GM10847 (cell line): ENCODE measurements around the gene AGPAT1.

Experiments
- POLR2A ChIP-seq: IDR thresholded peaks from 2 replicates; pipeline ENCODE4 v1.6.1; 2011; ENCODE audit not compliant: insufficient read length; ENCODE audit errors: extremely low read depth

The AGPAT1 gene

GRCh38 chr6:32178547-32179440 is 2.9 kb upstream of the AGPAT1 start:
- TF ChIP-seq POLR2A = no peak

GRCh38 chr6:32177788-32178546 is 2.1 kb upstream of the AGPAT1 start, which contains the start of gene RNF5:
Gene RNF5, plus strand, starts transcription at chr6:32178405. Its CDS starts 107 bp downstream, at chr6:32178512.
- TF ChIP-seq POLR2A = peak; percentile 1

DNA sequence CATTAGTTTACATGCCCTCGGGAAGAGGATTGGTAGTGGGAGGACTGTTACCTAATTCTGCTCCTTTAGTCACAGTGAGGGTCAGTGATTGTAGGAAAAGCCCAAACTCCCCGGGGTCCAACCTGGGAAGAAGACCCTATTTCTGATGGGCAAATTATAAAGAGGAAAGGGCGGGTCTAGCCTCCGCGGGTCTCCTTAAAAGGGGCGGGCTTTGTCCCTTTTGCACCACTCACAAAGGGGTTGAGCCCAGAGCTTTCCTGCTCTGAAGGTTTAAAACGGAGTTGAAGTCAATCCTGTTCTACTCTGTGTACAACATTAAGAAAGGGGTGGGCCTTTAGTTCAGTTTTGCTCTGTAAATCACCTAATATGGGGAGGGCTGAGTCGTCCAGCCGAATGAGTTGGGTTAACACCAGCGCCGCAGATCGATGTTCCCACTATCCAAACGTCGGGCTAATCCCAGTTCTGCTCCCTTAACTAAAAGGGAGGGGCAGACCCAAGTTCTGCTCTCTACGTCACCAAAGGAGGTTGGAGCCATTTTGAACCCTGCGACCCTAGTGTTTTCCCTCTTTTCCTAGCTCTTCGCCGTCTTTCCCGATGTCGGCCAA is 1.4 kb upstream of the AGPAT1 start:
- TF ChIP-seq POLR2A = peak; percentile 1

DNA sequence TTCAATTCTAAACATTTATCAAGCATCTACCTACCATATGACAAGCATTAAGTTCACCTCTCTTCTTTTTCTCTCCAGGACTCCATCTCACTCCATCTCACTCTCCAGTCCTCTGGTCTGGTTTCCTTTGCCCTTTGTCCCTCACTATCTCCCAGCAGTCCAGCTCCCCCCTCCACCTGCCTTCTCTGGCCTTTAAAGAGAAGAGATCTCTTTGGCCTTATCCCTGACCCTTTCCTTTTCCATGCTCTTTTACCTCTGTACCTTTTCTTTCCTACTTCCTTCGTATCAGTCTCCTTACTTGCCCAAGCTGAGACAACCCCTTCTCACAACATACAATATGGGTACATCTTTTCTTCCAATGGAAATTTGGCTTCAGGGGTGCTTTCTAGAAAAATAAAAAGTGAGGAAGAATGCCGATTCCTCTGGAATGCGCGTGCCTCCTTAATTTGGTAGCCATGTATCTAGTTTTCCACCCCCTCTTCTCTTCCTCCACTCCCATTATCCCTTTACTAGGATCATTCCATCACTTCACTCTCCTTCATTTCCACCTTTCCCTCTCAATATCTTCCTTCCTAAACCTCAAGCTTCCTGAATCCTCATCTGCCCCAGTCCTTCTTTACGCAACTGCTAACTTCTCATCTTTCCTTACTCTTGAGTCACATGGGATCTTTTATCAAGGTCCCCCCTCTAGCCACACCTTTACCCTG is 745 bp upstream of the AGPAT1 start:
- no peak for TF ChIP-seq POLR2A

DNA sequence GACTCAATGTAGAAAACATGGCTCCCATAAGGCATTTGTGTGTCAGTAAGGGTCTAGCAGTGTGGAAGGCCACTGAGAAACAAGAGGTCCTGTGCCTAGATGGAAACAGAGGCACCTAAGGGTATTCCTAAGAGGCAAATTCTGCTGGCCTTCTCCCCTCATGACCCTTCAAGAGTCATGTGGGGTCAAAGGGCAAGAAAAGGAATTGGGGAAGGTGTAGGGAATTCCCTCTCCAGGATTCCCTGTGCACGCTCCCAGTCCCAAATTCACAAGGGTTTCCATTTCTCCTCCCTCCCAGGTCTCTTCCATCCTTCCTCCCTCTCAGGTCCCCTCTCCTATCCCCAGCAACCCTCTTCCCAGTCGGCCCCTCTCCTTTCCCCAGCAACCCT is 568 bp downstream of the AGPAT1 start:
- TF ChIP-seq POLR2A = no peak

DNA sequence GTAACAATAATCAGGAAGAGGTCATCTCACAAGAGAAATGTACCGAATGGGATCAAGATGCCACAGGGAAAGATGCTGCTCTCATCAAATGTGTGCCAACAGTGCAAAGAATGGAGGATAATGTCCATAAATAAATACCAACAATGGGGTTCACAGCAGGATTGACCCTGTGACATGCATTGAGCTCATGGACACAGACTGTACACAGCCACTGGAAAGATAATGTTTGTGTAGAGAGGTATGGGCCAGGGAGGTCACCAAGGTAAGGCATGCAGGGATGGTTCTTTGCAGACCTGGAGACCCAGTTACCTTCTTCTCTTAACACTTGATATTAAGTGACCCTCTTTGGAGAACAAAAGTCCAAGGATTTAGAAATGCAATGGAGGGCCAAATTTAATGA is 1.5 kb downstream of the AGPAT1 start:
- TF ChIP-seq POLR2A = no peak

DNA sequence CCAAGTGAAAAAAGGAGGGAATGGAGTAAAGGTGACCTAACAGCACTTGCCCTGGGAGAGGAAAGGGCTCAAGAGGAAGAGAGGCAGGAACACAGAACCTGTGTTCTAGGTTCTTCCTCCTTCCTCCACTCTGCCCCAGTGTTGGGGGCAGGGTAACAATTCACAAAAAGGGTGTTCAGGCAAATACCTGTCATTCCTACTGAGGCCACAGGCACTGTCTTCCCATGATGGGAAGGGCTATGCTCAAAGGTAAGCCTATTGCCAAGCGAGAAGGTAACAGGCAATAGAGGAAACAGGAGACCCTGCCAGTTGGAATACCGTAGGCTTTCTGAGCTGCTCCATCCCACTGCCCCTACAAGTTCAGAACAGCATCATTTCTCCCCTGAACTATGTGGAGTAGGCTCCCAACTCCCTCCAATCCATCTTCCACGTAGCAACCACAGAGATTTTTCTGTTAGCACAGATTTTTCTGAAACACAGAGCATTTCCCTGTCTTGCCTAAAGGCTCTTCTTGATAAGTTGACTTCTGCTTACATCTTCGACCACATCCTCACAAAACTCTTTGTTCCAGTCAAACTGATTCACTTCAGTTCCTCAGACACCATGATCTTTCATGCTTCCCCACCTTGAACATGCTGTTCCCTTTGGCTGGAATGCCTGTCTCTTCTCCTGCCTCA is 2.7 kb downstream of the AGPAT1 start:
- TF ChIP-seq POLR2A = no peak

- TF ChIP-seq POLR2A = no peak
Measured at GRCh38 chr6:32171234-32171633, 4.7 kb downstream of the AGPAT1 start.

DNA sequence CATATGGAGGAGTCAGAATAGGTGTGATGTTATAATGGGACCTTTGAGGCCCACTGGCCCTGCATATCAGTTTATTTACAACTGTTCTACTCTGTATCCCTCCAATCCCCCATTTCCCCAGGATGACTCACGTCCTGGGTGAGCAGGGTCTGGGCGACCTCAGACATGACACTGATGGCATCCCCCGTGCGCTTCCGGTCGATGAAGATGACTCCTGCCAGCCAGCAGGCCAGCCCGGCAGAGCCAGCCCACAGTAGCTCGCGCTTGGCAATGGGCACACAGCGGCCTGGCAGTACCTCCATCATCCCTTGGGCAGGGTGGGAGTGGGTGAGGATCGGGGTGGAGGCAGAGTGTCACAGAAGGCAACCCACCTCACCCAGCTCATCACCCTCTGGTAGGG is 5.6 kb downstream of the AGPAT1 start:
- no peak for TF ChIP-seq POLR2A

DNA sequence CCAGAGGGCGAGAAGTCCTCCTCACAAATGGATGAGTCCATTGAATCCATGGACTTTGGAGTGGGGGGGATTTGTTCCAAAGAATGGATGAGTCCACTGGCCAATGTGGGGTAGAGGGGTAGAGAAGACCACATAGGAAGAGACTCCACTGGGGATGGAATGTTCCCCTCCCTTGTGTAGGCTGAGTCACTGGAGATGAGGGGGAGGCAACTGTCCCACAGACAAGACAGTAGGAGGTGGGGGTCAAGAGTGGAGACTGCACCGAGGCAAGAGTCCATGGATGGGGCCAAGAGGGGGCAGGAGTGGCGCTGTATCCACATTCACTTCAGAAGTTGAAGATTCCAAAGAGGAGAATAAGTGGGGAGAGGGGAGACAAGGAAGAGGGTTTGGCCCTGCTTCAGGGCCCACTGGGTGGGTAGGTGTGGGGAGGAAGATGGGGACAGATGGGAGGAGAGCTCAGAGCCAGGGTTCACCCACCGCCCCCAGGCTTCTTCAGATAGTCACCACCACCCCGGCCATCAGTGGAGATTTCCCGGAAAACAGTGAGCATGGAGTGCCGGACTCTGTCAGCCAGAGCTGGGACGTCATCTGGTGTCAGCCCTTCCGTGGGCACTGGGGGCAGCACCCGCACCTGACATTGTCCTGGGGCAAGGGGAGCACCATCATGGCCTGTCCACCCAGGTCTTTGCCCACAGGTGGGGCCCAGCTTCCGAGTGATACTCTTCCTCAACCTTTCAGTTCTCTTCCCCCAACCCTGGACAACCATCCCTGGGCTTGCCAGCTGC is 6.9 kb downstream of the AGPAT1 start:
- TF ChIP-seq POLR2A = no peak

DNA sequence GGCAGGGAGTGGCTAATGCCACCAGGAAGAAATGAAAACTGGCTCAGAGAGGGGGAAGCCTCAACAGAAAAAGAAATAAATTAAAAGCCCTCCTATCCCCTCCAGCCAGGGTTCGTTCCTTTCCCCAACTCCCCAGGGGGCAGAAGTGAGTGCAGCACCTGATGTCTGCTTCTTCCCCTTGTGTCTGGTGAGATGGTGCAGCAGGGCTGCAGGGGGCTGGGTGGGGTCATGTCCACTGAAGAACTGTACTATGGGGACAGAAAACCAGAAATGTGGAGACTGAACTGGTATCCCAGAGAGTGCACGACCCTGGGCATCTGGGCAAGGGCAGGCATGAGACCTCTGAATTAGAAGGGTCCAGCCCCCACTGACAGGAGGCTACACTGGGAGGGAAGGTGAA is 7.5 kb downstream of the AGPAT1 start:
- no peak for TF ChIP-seq POLR2A

DNA sequence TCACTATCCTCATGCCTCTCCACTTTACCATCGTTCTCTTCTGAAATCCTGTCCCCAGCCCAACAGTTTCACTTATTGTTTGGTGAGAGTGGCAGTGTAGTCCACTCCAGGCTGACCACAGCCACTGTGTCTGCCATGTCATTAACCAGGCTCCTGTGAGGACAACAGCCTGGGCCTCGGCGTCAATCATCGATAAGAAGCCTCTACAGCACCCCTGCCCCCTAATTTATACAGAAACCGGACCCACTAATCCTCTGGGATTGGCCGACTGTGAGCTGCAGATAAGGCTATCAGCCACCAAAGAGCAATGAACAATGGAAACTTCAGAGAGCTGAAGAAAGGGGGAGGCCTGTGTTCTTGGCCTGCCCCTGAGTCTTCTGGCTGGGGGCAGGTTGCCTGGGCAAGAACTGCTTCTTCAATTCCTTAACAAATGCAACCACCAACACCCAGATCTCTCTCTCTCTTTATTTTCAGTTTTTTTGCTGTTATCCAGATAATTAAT is 8.1 kb downstream of the AGPAT1 start:
- TF ChIP-seq POLR2A = no peak

DNA sequence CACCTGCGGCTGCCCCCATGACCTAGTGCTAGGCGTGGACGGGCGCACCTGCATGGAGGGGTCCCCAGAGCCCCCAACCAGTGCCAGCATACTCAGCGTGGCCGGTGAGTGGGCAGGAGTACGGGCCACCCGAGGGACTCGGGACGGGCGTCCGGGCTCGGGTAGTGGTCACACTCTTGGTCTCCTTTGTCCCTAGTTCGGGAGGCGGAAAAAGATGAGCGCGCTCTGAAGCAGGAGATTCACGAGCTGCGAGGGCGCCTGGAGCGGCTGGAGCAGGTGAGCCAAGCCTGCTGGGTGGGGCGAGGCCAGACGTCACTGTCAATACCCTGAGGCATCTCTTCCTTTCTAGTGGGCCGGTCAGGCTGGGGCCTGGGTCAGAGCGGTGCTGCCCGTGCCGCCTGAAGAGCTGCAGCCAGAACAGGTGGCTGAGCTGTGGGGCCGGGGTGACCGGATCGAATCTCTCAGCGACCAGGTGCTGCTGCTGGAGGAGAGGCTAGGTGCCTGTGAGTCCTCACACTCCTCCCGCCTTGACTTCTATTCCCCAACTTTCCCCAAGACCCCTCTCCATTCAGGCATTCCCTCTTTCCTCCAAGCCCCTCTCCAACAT is 8.6 kb downstream of the AGPAT1 start:
- TF ChIP-seq POLR2A = no peak
